RWPE2 (cell line): ENCODE measurements around the gene YWHAE.
"Not testable (repeated sequence)": the region's sequence is repeated elsewhere in the genome, so short reads cannot be mapped to it uniquely, and the experiment has no call there.

Experiments
- ATAC-seq: fragments of 200-7000 bp; cut with Tn5 transposase; 3 replicates; pipeline ENCODE4 v1.9.1; 2021; ENCODE audit warnings: low read depth
- DNase-seq: peaks from one replicate; pipeline ENCODE4 v3.0.0-alpha.2; 2020; ENCODE audit warnings: low spot score
- H3K27ac ChIP-seq: fragments of 450-650 bp; 2 replicates; pipeline ENCODE4 v1.5.1; 2017; ENCODE audit warnings: mild to moderate bottlenecking; ENCODE audit not compliant: poor library complexity, severe bottlenecking
- H3K27me3 ChIP-seq: fragments of 250-450 bp; sonication (Bioruptor Pico); 2 replicates; pipeline ENCODE4 v1.5.1; 2021; ENCODE audit warnings: mild to moderate bottlenecking, moderate library complexity; ENCODE audit not compliant: insufficient read depth, poor library complexity, severe bottlenecking
- H3K36me3 ChIP-seq: fragments of 250-450 bp; sonication (Bioruptor Pico); 2 replicates; pipeline ENCODE4 v1.5.1; 2020; ENCODE audit warnings: low read depth, mild to moderate bottlenecking, moderate library complexity
- H3K4me1 ChIP-seq: fragments of 250-450 bp; sonication (Bioruptor Pico); 2 replicates; pipeline ENCODE4 v1.5.1; 2021; ENCODE audit warnings: mild to moderate bottlenecking, moderate library complexity; ENCODE audit not compliant: insufficient read depth, poor library complexity, severe bottlenecking
- H3K4me3 ChIP-seq: fragments of 250-450 bp; sonication (Bioruptor Pico); 2 replicates; pipeline ENCODE4 v1.5.1; 2021; ENCODE audit warnings: mild to moderate bottlenecking, moderate library complexity; ENCODE audit not compliant: severe bottlenecking
- H3K9me3 ChIP-seq: fragments of 250-450 bp; sonication (Bioruptor Pico); 2 replicates; pipeline ENCODE4 v1.5.1; 2021; ENCODE audit warnings: mild to moderate bottlenecking, moderate library complexity; ENCODE audit not compliant: severe bottlenecking
- CTCF ChIP-seq: fragments of 450-650 bp; IDR thresholded peaks from one replicate; pipeline ENCODE4 v1.5.1; 2017; ENCODE audit warnings: mild to moderate bottlenecking, moderate library complexity; ENCODE audit not compliant: poor library complexity, severe bottlenecking

Gene YWHAE

GRCh38 chr17:1420163-1420562, 20.1 kb upstream of the YWHAE start:
- no peak overlapping the region for H3K27ac ChIP-seq
- TF ChIP-seq CTCF, result no peak
- no peak for DNase-seq
- peaks cover 31% of the 10 kb centered on the region for H3K36me3 ChIP-seq
- H3K4me1 ChIP-seq, result peaks cover 13% of the 10 kb centered on the region
- no peak for ATAC-seq
- no peak overlapping the region for H3K4me3 ChIP-seq
- H3K27me3 ChIP-seq, result no peaks in the 10 kb centered on the region
- H3K9me3 ChIP-seq, result no peaks in the 10 kb centered on the region

GRCh38 chr17:1418476-1418875, 18.5 kb upstream of the YWHAE start:
- ATAC-seq, H3K27ac ChIP-seq, H3K4me3 ChIP-seq, DNase-seq, H3K9me3 ChIP-seq, H3K27me3 ChIP-seq: not testable (repeated sequence)
- Histone ChIP-seq H3K36me3 (peaks cover 30% of the 10 kb centered on the region), H3K4me1 (peaks cover 10% of the 10 kb centered on the region)

- H3K4me1 ChIP-seq, result peaks cover 5% of the 10 kb centered on the region
- no peaks in the 10 kb centered on the region for H3K9me3 ChIP-seq
- TF ChIP-seq CTCF, result no peak
- no peak for DNase-seq
- ATAC-seq, result no peak
- no peaks in the 10 kb centered on the region for H3K27me3 ChIP-seq
- no peak overlapping the region for H3K4me3 ChIP-seq
- H3K36me3 ChIP-seq, result peaks cover 17% of the 10 kb centered on the region
- no peak overlapping the region for H3K27ac ChIP-seq
Observed at GRCh38 chr17:1416414-1416813, 16.4 kb upstream of the YWHAE start.

GRCh38 chr17:1414634-1415033, 14.6 kb upstream of the YWHAE start:
- ATAC-seq (no peak), DNase-seq (no peak)

GRCh38 chr17:1414001-1414574, 14.1 kb upstream of the YWHAE start:
- H3K36me3 ChIP-seq, result no peaks in the 10 kb centered on the region
- no peak overlapping the region for H3K27ac ChIP-seq
- no peak for DNase-seq
- TF ChIP-seq CTCF, result no peak
- peaks cover 5% of the 10 kb centered on the region for H3K4me1 ChIP-seq
- H3K9me3 ChIP-seq, result no peaks in the 10 kb centered on the region
- H3K27me3 ChIP-seq, result no peaks in the 10 kb centered on the region
- 0 out of 3 replicates have a peak, but pooled peaks have one; percentile 7 for ATAC-seq
- H3K4me3 ChIP-seq, result no peak overlapping the region

More at GRCh38 chr17:1414634-1415033, 14.6 kb upstream of the YWHAE start:
- Histone ChIP-seq H3K27ac (no peak overlapping the region), H3K4me3 (no peak overlapping the region), H3K4me1 (peaks cover 5% of the 10 kb centered on the region), H3K36me3 (peaks cover under 1% of the 10 kb centered on the region), H3K27me3 (no peaks in the 10 kb centered on the region), H3K9me3 (no peaks in the 10 kb centered on the region)
- TF ChIP-seq CTCF, result no peak
